NCI-H187 treated with DMSO at 0.1 percent for 48 hours (cell line): ENCODE data around the gene RBM15.

Source experiments
- DNase-seq: peaks from one replicate; lab custom pipeline; 2025; lab: John Stamatoyannopoulos, UW

RBM15 gene

DNA sequence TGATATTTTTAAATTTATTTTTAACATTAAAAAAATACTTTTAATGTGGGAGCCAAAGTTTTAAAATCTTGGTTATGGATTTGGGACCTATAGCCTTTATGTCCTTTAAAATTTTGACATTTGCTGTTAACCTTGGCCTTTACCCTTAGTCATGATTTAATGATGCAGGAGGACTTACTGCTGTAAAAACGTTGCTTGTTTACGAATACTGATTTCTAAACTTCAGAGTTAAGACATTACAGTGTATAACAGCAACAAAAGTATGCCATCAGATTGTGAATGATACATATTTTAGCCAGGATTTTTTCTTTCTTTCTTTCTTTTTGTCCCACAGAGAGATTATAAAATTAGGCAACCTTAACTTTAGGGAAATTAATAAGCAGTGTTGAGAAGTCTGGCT lies 8.9 kb downstream of the RBM15 start:
- DNase-seq = no peak

GRCh38 chr1:110348771-110349170 lies 9.6 kb downstream of the RBM15 start:
- DNase-seq = no peak

GRCh38 chr1:110350360-110350759 lies 11.2 kb downstream of the RBM15 start:
- no peak for DNase-seq

DNA sequence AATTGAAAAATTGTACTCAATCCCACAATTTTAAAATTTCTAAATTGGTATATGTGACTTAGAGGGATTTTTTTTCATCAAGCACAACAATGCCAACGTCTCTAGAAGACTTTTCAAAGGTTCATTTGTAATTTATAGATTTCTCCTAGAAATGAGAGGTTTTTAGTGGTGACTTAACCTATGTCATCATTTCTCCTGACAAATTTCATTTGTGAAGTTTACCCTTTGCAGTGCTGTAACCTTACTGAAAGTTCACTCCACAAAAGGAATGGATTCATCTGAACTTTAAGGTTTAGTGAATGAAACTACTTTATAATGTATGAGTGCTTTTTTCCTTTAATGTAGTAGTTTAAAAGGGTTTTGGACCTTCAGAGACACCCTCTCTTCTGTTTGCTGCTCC lies 16.1 kb downstream of the RBM15 start:
- no peak for DNase-seq

- DNase-seq = no peak
Observed at GRCh38 chr1:110356379-110356778, 17.2 kb downstream of the RBM15 start.

GRCh38 chr1:110360431-110360830 lies 21.3 kb downstream of the RBM15 start:
- no peak for DNase-seq

GRCh38 chr1:110361856-110362255 lies 22.7 kb downstream of the RBM15 start:
- no peak for DNase-seq

GRCh38 chr1:110364221-110364620 lies 25.0 kb downstream of the RBM15 start:
- DNase-seq = no peak

- no peak for DNase-seq
Observed at GRCh38 chr1:110370827-110371226, 31.6 kb downstream of the RBM15 start.

- DNase-seq = no peak
Observed at GRCh38 chr1:110375490-110375889, 36.3 kb downstream of the RBM15 start.

- DNase-seq = no peak
Observed at GRCh38 chr1:110380672-110381283, 41.6 kb downstream of the RBM15 start.

DNA sequence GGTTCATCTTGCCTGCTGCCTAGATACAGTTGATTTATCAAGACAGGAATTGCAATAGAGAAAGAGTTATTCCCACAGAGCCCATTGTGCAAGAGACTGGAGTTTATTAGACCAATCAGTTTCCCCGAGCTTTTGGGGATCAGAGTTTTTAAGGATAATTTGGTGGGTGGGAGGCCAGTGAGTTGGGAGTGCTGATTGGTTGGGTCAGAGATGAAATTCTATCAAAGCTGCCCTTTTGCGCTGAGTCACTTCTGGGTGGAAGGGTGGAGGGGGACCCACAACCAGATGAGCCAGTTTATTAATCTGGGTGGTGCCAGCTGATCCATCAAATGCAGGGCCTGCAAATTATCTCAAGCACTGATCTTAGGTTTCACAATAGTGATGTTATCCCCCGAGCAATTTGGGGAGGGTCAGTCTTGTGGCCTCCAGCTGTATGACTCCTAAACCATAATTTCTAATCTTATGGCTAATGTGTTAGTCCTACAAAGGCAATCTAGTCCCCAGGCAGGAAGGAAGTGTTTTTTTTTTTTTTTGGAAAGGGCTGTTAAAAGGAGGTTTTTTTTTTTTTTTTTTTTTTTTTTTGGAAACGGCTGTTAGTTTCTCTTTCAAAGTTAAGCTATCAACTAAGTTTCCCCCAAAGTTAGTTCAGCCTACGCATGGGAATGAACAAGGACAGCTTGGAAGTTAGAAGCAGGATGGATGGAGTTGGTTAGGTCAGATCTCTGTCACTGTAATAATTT lies 44.2 kb downstream of the RBM15 start:
- DNase-seq = no peak

DNA sequence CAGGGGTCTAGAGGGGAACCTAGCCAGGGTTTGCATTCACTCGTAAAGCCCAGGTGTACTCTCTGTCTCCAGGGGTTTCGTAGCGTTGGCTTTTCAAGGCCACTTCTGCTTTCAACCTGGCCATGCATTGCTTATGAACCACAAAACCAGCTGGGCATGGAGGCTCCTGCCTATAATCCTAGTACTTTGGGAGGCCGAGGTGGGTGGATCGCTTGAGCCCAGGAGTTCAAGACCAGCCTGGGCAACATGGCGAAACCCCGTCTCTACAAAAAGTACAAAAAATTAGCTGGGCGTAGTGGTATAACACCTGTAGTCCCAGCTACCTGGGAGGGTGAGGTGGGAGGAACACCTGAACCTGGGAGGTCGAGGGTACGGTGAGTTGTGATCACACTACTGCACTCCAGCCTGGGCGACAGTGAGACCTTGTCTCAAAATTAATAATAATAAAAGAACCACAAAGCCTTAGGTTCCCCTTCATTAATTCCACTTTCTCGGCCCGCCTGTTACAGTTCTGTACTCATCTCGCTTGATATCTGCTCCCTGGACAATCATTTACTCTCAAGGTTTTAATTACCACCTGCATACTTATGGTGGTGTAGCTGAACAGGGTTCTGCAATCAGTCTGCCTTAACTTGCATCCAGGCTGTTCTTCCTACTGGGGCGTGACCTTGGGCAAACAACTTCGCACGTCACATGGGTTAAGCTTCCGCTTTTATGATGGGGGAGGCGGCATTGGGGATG lies 45.6 kb downstream of the RBM15 start:
- no peak for DNase-seq

GRCh38 chr1:110385369-110385768 lies 46.2 kb downstream of the RBM15 start:
- DNase-seq = no peak

- no peak for DNase-seq
Observed at GRCh38 chr1:110387048-110387754, 48.0 kb downstream of the RBM15 start.

DNA sequence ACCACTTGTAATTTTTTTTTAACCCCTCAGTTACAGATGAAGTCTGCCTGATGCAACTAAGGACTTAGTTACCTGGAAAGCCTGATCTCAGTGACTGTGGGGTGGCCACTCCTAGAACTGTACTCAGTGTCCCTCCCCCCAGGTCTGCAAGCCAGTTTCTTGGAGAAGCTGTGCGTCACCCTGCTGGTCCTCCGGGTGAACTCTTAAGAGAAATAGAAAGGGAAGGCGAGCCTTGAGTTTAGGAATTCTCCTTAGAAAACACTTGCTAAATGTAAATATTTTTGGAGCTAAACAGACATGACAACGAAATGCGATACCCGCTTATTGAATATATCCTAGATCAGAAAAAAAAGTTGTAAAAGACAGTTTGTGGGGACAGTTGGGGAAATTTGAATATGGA lies 50.9 kb downstream of the RBM15 start:
- DNase-seq = no peak

DNA sequence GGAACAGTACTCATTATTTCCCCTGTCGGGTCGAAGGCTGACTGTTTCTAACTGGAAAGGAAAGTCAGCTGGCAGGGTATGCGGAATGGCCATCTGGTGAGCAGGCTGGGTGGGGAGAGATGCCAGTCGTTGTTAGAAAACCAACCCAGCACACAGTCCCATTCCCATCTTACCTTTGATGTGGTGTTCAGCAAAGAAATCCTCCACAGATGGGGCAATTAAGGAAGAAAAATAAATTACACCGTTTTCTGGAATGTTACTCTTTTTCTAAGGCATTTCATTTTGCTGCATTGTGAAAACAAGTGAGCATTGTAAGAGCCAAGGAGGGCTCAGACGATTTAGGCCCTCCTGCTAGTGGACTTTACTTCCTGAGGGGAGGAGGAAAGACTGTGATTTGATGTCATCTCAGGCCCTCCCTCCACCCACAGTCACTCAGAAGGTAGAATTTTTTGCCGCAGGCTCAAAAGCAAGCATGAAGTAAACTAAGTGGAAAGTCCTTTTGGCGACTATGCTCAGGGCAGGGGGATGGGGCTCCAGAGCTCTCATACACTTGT lies 51.6 kb downstream of the RBM15 start, which contains the start of gene SLC16A4:
Gene SLC16A4 (minus strand): TSS at position 335 of the 554 bp plus-strand sequence. CDS start 1,703 bp downstream, outside the sequence.
- no peak for DNase-seq

GRCh38 chr1:110393286-110393685 lies 54.1 kb downstream of the RBM15 start:
- no peak for DNase-seq

DNA sequence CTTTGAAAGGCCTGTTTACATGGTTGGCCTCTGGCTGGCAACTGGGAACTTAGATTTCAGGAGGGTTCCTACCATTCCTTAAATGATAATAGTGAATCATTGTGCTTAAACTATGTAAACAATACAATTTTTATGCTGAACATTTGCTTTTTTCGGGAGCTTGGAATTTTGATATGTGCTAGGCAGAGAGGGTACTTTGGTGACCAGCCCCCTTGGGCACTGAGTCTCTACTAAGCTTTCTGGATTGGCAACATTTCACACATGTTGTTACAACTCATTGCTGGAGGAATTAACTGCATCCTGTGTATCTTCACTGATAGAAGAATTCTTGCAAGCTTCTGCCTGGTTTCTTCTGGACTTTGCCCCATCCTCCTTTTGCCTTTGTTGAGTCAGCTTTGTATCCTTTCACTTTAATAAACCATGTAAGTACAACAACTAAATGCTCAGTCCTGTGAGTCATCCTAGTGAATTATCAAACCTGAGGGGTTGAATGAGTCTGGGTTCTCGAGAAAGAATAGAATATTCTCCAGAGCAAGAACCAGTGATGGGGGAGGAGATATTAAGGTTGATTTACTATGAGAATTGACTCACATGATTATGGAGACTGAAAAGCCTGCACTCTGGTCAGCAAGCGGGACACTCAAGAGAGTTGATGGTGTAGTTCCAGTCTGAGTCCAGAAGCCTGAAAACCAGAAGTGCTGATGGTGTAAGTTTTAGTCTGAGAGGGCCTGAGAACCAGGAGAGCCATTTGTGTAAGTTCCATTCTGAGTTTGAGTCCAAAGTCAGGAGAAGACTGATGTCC lies 54.7 kb downstream of the RBM15 start:
- no peak for DNase-seq

- DNase-seq = no peak
Observed at GRCh38 chr1:110394493-110394820, 55.3 kb downstream of the RBM15 start.
